CD1c-positive myeloid dendritic cell (primary cell): ENCODE data around the gene ATP6V0E1.
A peak's percentile ranks its signal among the peaks of the same experiment; 100 is the strongest.

Experiments
- DNase-seq: peaks from one replicate; pipeline ENCODE4 v3.0.0-alpha.2; 2016; ENCODE audit errors: extremely low spot score

Gene ATP6V0E1

GRCh38 chr5:172983542-172984243 is at the start of gene ATP6V0E1:
TSS of gene ATP6V0E1 (plus strand) at chr5:172983771. CDS start at chr5:172983861, 90 bp downstream.
- DNase-seq = peak; percentile 95

- DNase-seq = no peak
These were observed 48.5 kb upstream of the ATP6V0E1 start for GRCh38 chr5:172935096-172935495.

GRCh38 chr5:172936401-172936800 is 47.2 kb upstream of the ATP6V0E1 start:
- no peak for DNase-seq

- DNase-seq = no peak
These were observed 44.5 kb upstream of the ATP6V0E1 start for GRCh38 chr5:172939071-172939470.

- no peak for DNase-seq
These were observed 43.8 kb upstream of the ATP6V0E1 start for GRCh38 chr5:172939611-172940267.

- DNase-seq = no peak
These were observed 43.1 kb upstream of the ATP6V0E1 start for GRCh38 chr5:172940268-172941066.

- no peak for DNase-seq
These were observed 42.5 kb upstream of the ATP6V0E1 start for GRCh38 chr5:172941067-172941516.

- DNase-seq = no peak
These were observed 41.0 kb upstream of the ATP6V0E1 start for GRCh38 chr5:172942556-172942955.

- DNase-seq = peak; percentile 33
These were observed 40.2 kb upstream of the ATP6V0E1 start for GRCh38 chr5:172943283-172943841.

GRCh38 chr5:172943906-172944305 is 39.7 kb upstream of the ATP6V0E1 start:
- no peak for DNase-seq

- no peak for DNase-seq
These were observed 38.8 kb upstream of the ATP6V0E1 start for GRCh38 chr5:172944741-172945140.

- no peak for DNase-seq
These were observed 38.4 kb upstream of the ATP6V0E1 start for GRCh38 chr5:172945151-172945550.

- DNase-seq = no peak
These were observed 37.4 kb upstream of the ATP6V0E1 start for GRCh38 chr5:172946146-172946545.

- no peak for DNase-seq
These were observed 34.1 kb upstream of the ATP6V0E1 start for GRCh38 chr5:172949426-172949825.

GRCh38 chr5:172950176-172950965 is 33.2 kb upstream of the ATP6V0E1 start:
- no peak for DNase-seq

- DNase-seq = peak; percentile 42
These were observed 32.1 kb upstream of the ATP6V0E1 start for GRCh38 chr5:172951371-172952033.

GRCh38 chr5:172952034-172952511 is 31.5 kb upstream of the ATP6V0E1 start:
- no peak for DNase-seq

- DNase-seq = no peak
These were observed 29.5 kb upstream of the ATP6V0E1 start for GRCh38 chr5:172953776-172954675.

- no peak for DNase-seq
These were observed 28.8 kb upstream of the ATP6V0E1 start for GRCh38 chr5:172954751-172955159.

- no peak for DNase-seq
These were observed 27.3 kb upstream of the ATP6V0E1 start for GRCh38 chr5:172956228-172956627.
